ENCODE data around the gene OTUB2.

- TF ChIP-seq EZH2 (IDR thresholded peaks at IDR 0.05; ENCODE audit: borderline replicate concordance, low read length) (no peak), CTCF (IDR thresholded peaks at IDR 0.05; ENCODE audit: low read length) (no peak)
Observed at GRCh38 chr14:94011795-94012194, 14.3 kb upstream of the OTUB2 start.
